A549 (cell line): ENCODE measurements around the gene NUP214. TPM values are rescaled to one million over a fixed set of nuclear protein-coding genes. Genes with fewer than 3 reads are reported as not detected.

Source experiments
- ATAC-seq, 2 experiments: fragments of 200-7000 bp in 1 of 2; fragments of >200 bp in 1 of 2; cut with Nextera tagmentation in 1 of 2; cut with Tn5 transposase in 1 of 2; 3 replicates each; pipeline versions ENCODE4 v1.8.0 to v1.9.1; 2018 to 2020; ENCODE audit warnings: mild to moderate bottlenecking in 1 of 2, moderate library complexity in 1 of 2
- CTCF ChIA-PET: fragments of 300-600 bp; sonication (Branson Sonifier 250); formaldehyde crosslinking; extraction: SDS; loops from one replicate; lab custom pipeline; 2021; ENCODE audit warnings: antibody characterized with exemption, inconsistent platforms; lab: Yijun Ruan, JAX
- POLR2A ChIA-PET: fragments of 350-600 bp; formaldehyde crosslinking; extraction: SDS; loops from one replicate; lab custom pipeline; 2021; ENCODE audit warnings: antibody characterized with exemption, inconsistent platforms; lab: Yijun Ruan, JAX
- DNase-seq, 2 experiments: peaks; one replicate each; pipeline versions ENCODE4 v3.0.0 to v3.0.0-alpha.2; 2011 to 2016; ENCODE audit warnings: low read depth in 1 of 2, low spot score in 1 of 2
- FAIRE-seq: peaks from 2 replicates; lab custom pipeline; 2011; peaks lifted over from hg19 to GRCh38; lab: Jason Lieb, UNC
- H3K27ac ChIP-seq, 2 experiments: fragments of >200 bp; sonication (Bioruptor Twin); formaldehyde crosslinking; 3 replicates each; pipeline ENCODE4 v1.5.1; 2016 to 2017
- H3K4me1 ChIP-seq: fragments of >200 bp; sonication (Bioruptor Twin); formaldehyde crosslinking; 3 replicates; pipeline ENCODE4 v1.6.1; 2016
- H3K4me2 ChIP-seq: fragments of >200 bp; sonication (Bioruptor Twin); formaldehyde crosslinking; 3 replicates; pipeline ENCODE4 v1.6.1; 2016
- H3K4me3 ChIP-seq: fragments of >200 bp; sonication (Bioruptor Twin); formaldehyde crosslinking; 3 replicates; pipeline ENCODE4 v1.5.1; 2016
- H3K9me3 ChIP-seq: fragments of >200 bp; sonication (Bioruptor Twin); formaldehyde crosslinking; 3 replicates; pipeline ENCODE4 v1.6.1; 2016
- ATOH8 ChIP-seq: fragments of 250-450 bp; sonication (Bioruptor Pico); IDR thresholded peaks from 2 replicates; pipeline ENCODE4 v1.5.0; 2020; ENCODE audit warnings: low read depth, mild to moderate bottlenecking, moderate library complexity
- CHD2 ChIP-seq: fragments of 150-350 bp; IDR thresholded peaks from 2 replicates; pipeline ENCODE4 v1.6.1; 2014; ENCODE audit warnings: low read length; ENCODE audit not compliant: partially characterized antibody
- EP300 ChIP-seq, 2 experiments: fragments of >200 bp; sonication (Bioruptor Twin); formaldehyde crosslinking; IDR thresholded peaks; 2 replicates in 1 of 2; 3 replicates in 1 of 2; pipeline ENCODE4 v1.6.1; 2016 to 2017
- ESRRA ChIP-seq: fragments of 150-350 bp; IDR thresholded peaks from 2 replicates; pipeline ENCODE4 v1.6.1; 2014; ENCODE audit warnings: mild to moderate bottlenecking, low read length, borderline replicate concordance
- FOSL2 ChIP-seq, 2 experiments: fragments of 450-650 bp in 1 of 2; fragments of >200 bp in 1 of 2; sonication (Bioruptor Twin) in 1 of 2; formaldehyde crosslinking; IDR thresholded peaks; 2 replicates each; pipeline versions ENCODE4 v1.5.0 to v1.6.1; 2016 to 2020; ENCODE audit warnings: mild to moderate bottlenecking in 1 of 2, moderate library complexity in 1 of 2
- GATA3 ChIP-seq: IDR thresholded peaks from 2 replicates; pipeline ENCODE4 v1.6.1; 2012; ENCODE audit warnings: borderline replicate concordance
- HMGXB4 ChIP-seq: fragments of 250-450 bp; sonication (Bioruptor Pico); IDR thresholded peaks from 2 replicates; pipeline ENCODE4 v1.5.0; 2021; ENCODE audit warnings: mild to moderate bottlenecking, moderate library complexity, borderline replicate concordance
- HOXB5 ChIP-seq: fragments of 250-450 bp; sonication (Bioruptor Pico); IDR thresholded peaks from 2 replicates; pipeline ENCODE4 v1.5.0; 2020; ENCODE audit warnings: mild to moderate bottlenecking, moderate library complexity
- JUN ChIP-seq, 2 experiments: fragments of >200 bp; sonication (Bioruptor Twin); formaldehyde crosslinking; IDR thresholded peaks; 2 replicates in 1 of 2; 3 replicates in 1 of 2; pipeline ENCODE4 v1.6.1; 2016 to 2017
- JUNB ChIP-seq: fragments of >200 bp; sonication (Bioruptor Twin); formaldehyde crosslinking; IDR thresholded peaks from 2 replicates; pipeline ENCODE4 v1.6.1; 2016
- MAFK ChIP-seq: fragments of 450-650 bp; IDR thresholded peaks from 2 replicates; pipeline ENCODE4 v1.6.1; 2014; ENCODE audit not compliant: partially characterized antibody
- MAX ChIP-seq: IDR thresholded peaks from 2 replicates; pipeline ENCODE4 v1.6.1; 2012
- NPAS2 ChIP-seq: fragments of 250-450 bp; sonication (Bioruptor Pico); IDR thresholded peaks from 2 replicates; pipeline ENCODE4 v1.8.0; 2022; ENCODE audit warnings: mild to moderate bottlenecking, moderate library complexity, borderline replicate concordance
- POLR2A ChIP-seq: IDR thresholded peaks from 2 replicates; pipeline ENCODE4 v1.6.1; 2012; ENCODE audit warnings: mild to moderate bottlenecking, low read length
- POLR2AphosphoS2 ChIP-seq: conservative IDR thresholded peaks from 2 replicates; pipeline ENCODE4 v1.6.1; 2012; ENCODE audit warnings: low read length, improper control_type of control experiment, inconsistent platforms
- RAD21 ChIP-seq, 2 experiments: fragments of >200 bp in 1 of 2; sonication (Bioruptor Twin) in 1 of 2; formaldehyde crosslinking in 1 of 2; IDR thresholded peaks in 1 of 2; conservative IDR thresholded peaks in 1 of 2; 2 replicates in 1 of 2; 3 replicates in 1 of 2; pipeline ENCODE4 v1.6.1; 2012 to 2018; ENCODE audit warnings: inconsistent platforms in 1 of 2
- RFX5 ChIP-seq: fragments of 450-650 bp; IDR thresholded peaks from 2 replicates; pipeline ENCODE4 v1.7.1; 2014; ENCODE audit warnings: antibody characterized with exemption, mild to moderate bottlenecking, moderate library complexity
- RNF2 ChIP-seq: fragments of 200-600 bp; sonication (generic); IDR thresholded peaks from 2 replicates; pipeline ENCODE4 v1.6.1; 2016; ENCODE audit warnings: low read depth, mild to moderate bottlenecking, antibody characterized with exemption, moderate library complexity, borderline replicate concordance
- SREBF2 ChIP-seq: fragments of 450-650 bp; IDR thresholded peaks from 2 replicates; pipeline ENCODE4 v1.6.1; 2014; ENCODE audit warnings: mild to moderate bottlenecking, moderate library complexity
- WGBS: methylation state at CpG from one replicate; pipeline ENCODE4 v1.1.6; 2017; ENCODE audit errors: missing lambda C conversion rate; 5-methylcytosine and 5-hydroxymethylcytosine counted together
- polyA plus RNA-seq, 4 experiments: library from polyadenylated mRNA; depleted of rRNA in 3 of 4; stranded (reverse); fragments of >200 nt; fragmentation: RNase III in 1 of 4; extraction: RNeasy Plus Mini Kit Qiagen cat#74134 plus additional on column Dnase treatment in 1 of 4; gene quantifications; 2 replicates in 3 of 4; 3 replicates in 1 of 4; pipeline ENCODE4 v1.2.3, GENCODE V29; 2011 to 2017
- TF ChIP-seq, protein P1 (sequence below): IDR thresholded peaks from 2 replicates; pipeline ENCODE4 v1.6.1; 2012; ENCODE audit warnings: low read depth, borderline replicate concordance
- TF ChIP-seq, protein P2 (sequence below): fragments of >200 bp; sonication (Bioruptor Twin); formaldehyde crosslinking; IDR thresholded peaks from 3 replicates; pipeline ENCODE4 v1.5.1; 2016

The NUP214 gene
- polyA plus RNA-seq, 2 of the 4 experiments (the other 2 are of a cell fraction): 14.4 to 18.5 TPM

- no peak for TF ChIP-seq NPAS2 (CRISPR knock-in tag)
These were observed 657 bp downstream of the NUP214 start (continued) for GRCh38 chr9:131126059-131126426.

DNA sequence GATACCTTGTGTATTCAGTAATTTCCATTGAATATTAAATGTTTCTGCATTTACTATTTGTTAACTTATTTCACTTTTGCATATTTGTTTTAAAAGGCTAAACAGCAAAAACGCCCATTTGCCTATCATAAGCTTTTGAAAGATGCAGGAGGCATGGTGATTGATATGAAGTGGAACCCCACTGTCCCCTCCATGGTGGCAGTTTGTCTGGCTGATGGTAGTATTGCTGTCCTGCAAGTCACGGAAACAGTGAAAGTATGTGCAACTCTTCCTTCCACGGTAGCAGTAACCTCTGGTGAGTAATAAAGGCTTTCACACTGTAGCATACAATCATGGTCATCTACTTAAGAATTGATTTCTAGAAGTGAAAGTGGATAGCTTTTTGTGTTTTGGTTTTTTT is 3.8 kb downstream of the NUP214 start:
- Histone ChIP-seq H3K4me2 (no peak overlapping the region), H3K9me3 (no peaks in the 10 kb centered on the region), H3K27ac (no peak overlapping the region), H3K4me3 (no peak overlapping the region), H3K4me1 (peaks cover 6% of the 10 kb centered on the region; the same call in 2 of the 3 replicates)
- WGBS: 69% methylated on average over 3 of the region's 3 CpGs
- ChIA-PET POLR2A (no interaction called here), CTCF (interaction anchor here (1.2 to 3.6 kb wide), 3 partner anchors 16 to 207 kb away, joined by 3 to 11 read pairs (median 4); no protein-coding TSS in a partner anchor)
- no peak for DNase-seq
- no peak for FAIRE-seq
- no peak for ATAC-seq
- TF ChIP-seq, protein P1, sequence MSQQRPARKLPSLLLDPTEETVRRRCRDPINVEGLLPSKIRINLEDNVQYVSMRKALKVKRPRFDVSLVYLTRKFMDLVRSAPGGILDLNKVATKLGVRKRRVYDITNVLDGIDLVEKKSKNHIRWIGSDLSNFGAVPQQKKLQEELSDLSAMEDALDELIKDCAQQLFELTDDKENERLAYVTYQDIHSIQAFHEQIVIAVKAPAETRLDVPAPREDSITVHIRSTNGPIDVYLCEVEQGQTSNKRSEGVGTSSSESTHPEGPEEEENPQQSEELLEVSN: no peak
- TF ChIP-seq FOSL2 (IDR thresholded peaks at IDR 0.05) (no peak), FOSL2 (CRISPR knock-in tag; IDR thresholded peaks at IDR 0.05) (no peak), POLR2AphosphoS2 (no peak), CHD2 (no peak), EP300 (IDR thresholded peaks at IDR 0.05) (no peak), JUNB (no peak), MAX (no peak), SREBF2 (no peak), HMGXB4 (CRISPR knock-in tag) (no peak), ESRRA (no peak), MAFK (no peak), POLR2A (no peak), RAD21 (conservative IDR thresholded peaks at IDR 0.05 in 1 of 2, IDR thresholded peaks at IDR 0.05 in 1 of 2) (no peak), GATA3 (no peak), HOXB5 (no peak), RNF2 (no peak)
- TF ChIP-seq, protein P2, sequence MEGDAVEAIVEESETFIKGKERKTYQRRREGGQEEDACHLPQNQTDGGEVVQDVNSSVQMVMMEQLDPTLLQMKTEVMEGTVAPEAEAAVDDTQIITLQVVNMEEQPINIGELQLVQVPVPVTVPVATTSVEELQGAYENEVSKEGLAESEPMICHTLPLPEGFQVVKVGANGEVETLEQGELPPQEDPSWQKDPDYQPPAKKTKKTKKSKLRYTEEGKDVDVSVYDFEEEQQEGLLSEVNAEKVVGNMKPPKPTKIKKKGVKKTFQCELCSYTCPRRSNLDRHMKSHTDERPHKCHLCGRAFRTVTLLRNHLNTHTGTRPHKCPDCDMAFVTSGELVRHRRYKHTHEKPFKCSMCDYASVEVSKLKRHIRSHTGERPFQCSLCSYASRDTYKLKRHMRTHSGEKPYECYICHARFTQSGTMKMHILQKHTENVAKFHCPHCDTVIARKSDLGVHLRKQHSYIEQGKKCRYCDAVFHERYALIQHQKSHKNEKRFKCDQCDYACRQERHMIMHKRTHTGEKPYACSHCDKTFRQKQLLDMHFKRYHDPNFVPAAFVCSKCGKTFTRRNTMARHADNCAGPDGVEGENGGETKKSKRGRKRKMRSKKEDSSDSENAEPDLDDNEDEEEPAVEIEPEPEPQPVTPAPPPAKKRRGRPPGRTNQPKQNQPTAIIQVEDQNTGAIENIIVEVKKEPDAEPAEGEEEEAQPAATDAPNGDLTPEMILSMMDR: no peak

- DNase-seq: no peak
- Histone ChIP-seq H3K9me3 (no peaks in the 10 kb centered on the region), H3K27ac (no peak overlapping the region), H3K4me2 (no peak overlapping the region)
- WGBS: 96% methylated on average over 2 of the region's 2 CpGs
- ChIA-PET POLR2A (interaction anchor here (0.7 kb wide), 1 partner anchor 41 kb away, joined by 3 read pairs; no protein-coding TSS in a partner anchor), CTCF (interaction anchor here (0.6 to 1.9 kb wide), 5 partner anchors 80 to 953 kb away, joined by 3 to 5 read pairs (median 3); no protein-coding TSS in a partner anchor)
- TF ChIP-seq ATOH8 (CRISPR knock-in tag) (no peak), ESRRA (no peak), JUN (IDR thresholded peaks at IDR 0.05) (no peak), RFX5 (no peak)
- TF ChIP-seq, all 56 proteins: peak for 0
- no peaks in the 10 kb centered on the region for H3K4me1 ChIP-seq
- ATAC-seq: no peak
- no peak for FAIRE-seq
- H3K4me3 ChIP-seq: no peak overlapping the region
These were observed 13.3 kb downstream of the NUP214 start for GRCh38 chr9:131138676-131139075.
